Right ventricle myocardium inferior (tissue), 1 donor: Measurements from ENCODE around the gene TEX2. TPM values are rescaled to one million over a fixed set of nuclear protein-coding genes. Genes with fewer than 3 reads are reported as not detected.
"Not testable (repeated sequence)": the region's sequence is repeated elsewhere in the genome, so short reads cannot be mapped to it uniquely, and the experiment has no call there.

ENCODE experiments used
- ATAC-seq: fragments of 200-7000 bp; cut with Tn5 transposase; one replicate; pipeline ENCODE4 v1.9.1; 2020; ENCODE audit warnings: mild to moderate bottlenecking, moderate library complexity
- DNase-seq: peaks from one replicate; pipeline ENCODE4 v3.0.0; 2021; ENCODE audit errors: missing footprints
- intact Hi-C: fragments of 100-400 bp; cut with DNase I; formaldehyde crosslinking; loops from one replicate; pipeline ENCODE4 v1.11.0; 2022
- total RNA-seq: library from RNA; stranded (reverse); fragmentation: NEBNext Ultra II Directional; extraction: Animal tissue kit (Norgen Biotek cat#: 25700); gene quantifications from one replicate; pipeline ENCODE4 v1.2.1, GENCODE V29; 2021
- donor health status: DM: no; HTN: yes; CAD: no; lungs with severe emphysema.

TEX2 gene
- total RNA-seq, 1 donor from 2014 or later, result 56.1 TPM

- DNase-seq (no peak), ATAC-seq (peak; percentile 56)
- intact Hi-C loops, result no loop called here
Observed at GRCh38 chr17:64219571-64219970, 43.5 kb downstream of the TEX2 start.

- intact Hi-C loops, result no loop called here
Observed at GRCh38 chr17:64218066-64218465, 45.0 kb downstream of the TEX2 start.

DNA sequence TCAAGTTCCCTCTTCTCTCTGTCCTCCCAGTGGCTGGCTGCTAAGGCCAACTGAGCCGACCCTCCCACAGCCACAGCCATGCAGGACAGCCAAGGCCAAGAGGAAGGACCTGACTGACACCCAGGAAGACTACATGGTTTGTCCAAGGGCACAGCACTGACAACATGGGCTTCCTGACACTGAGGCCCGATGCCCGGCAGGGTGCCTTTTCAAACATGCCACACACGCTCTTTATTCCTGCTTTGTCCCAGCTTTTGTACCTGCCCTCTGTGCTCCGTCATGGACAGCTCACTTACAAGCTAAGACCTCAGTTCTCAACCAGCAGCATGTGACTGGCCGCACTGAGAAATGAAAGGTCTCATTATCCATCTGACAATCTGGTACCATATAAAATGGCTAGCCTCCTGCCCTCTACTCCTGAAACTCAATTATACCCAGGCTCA is 45.8 kb downstream of the TEX2 start:
- ATAC-seq (peak; percentile 11), DNase-seq (no peak)
- intact Hi-C loops, result no loop called here

More at GRCh38 chr17:64218066-64218465, 45.0 kb downstream of the TEX2 start:
- DNase-seq (no peak), ATAC-seq (no peak)

- no peak for DNase-seq
- peak; percentile 62 for ATAC-seq
- intact Hi-C loops, result no loop called here
Observed at GRCh38 chr17:64216338-64217248, 46.5 kb downstream of the TEX2 start.

DNA sequence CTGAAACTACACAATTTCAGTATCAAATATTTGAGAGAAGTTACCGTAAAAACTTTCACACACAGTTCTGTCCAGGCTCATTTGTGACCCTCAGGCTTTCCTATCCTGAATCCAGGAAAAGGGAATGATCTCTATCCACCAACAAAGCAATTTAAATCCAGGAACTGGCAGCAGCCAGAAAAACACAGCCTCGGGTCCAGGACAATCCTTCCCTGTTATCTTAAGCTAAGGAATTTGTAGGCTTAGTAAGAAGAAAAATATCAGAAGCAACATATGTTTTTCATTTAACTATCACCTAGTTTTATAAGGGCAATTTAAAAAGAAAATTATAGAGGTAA is 47.1 kb downstream of the TEX2 start:
- ATAC-seq, result no peak

DNA sequence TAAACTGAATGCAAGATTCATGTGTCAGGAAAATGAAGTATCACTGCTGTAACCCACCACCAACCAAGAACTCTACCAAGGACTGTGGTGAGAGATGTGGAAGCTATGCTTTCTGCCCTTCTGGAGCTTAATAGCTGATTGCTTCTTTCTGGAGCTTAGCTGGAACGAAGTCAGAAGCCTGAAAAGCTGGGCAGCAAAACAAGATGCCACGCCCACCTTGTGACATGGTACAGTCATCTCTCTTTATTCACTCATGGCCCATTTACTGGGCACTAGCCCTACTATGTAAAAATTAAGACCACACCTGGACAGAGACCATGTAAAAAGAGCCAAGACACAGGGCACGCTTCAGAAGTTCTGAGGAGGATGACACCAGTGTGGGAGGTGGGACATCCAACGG is 48.1 kb downstream of the TEX2 start:
- no peak for DNase-seq
- no peak for ATAC-seq
- intact Hi-C loops, result no loop called here

More for the DNA sequence above, 47.1 kb downstream of the TEX2 start:
- intact Hi-C loops, result no loop called here
- DNase-seq, result no peak

DNA sequence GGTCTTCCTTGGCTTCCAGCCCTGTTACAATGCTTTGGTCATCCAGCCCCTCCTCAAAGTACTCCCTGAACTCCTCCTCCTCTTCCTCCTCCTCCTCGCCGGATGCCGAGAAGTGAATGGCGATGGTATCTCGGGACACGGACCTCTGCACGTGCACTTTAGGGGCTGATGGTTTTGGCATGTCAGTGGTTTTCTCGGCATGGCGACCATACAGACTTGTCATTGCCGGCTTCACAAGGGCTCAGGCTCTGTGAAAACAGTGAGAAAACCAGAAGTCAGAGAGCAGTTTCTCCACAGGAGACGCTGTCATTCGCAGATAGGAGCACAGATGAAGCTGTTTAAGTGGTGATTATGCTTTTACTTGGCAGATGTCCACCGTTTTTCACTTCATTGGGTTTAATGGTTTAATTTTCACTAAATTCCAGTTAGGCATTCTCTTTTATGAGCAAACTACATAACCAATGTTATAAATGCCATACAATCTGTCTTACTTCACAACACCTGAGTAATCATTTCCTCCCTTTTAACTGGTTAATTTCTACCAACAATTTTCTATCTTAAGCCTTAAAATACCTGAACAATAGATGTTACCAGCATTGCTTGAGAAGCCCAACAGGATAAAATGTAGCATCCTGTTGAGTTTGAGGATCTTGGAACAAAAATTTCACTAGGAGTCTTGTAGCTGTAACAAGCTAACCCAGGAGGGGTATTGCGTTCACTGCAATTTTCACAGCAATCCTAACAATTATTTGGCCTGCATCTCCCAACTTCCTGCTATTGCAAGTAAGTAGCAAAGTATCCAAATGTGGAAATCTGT is 48.9 kb downstream of the TEX2 start:
- DNase-seq (no peak), ATAC-seq (no peak)
- intact Hi-C loops, result no loop called here

DNA sequence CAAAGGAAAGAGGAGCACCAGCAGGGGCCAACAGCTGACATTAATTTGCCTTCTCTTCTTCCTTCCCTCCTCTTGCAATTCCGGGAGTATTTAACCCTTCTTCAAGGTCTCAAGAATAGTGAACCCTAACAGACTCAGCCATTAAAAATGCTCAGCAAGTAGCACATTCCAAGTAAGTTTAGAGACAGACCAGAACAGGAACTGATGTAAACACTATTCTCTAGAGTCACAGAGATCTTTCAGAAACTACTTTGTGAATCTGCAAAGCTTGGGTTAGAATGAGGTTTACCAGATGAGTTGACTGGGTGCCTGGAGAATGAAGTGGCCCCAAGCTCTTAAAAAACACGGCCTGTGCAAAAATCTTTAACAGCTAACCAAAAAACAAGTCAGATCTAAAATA is 50.9 kb downstream of the TEX2 start:
- no peak for DNase-seq
- no peak for ATAC-seq
- intact Hi-C loops, result no loop called here

GRCh38 chr17:64209983-64210382 is 53.1 kb downstream of the TEX2 start:
- intact Hi-C loops, result loop anchor here (5.0 kb wide), 1 partner anchor 58 kb away; no protein-coding TSS in a partner anchor
- no peak for DNase-seq
- no peak for ATAC-seq

DNA sequence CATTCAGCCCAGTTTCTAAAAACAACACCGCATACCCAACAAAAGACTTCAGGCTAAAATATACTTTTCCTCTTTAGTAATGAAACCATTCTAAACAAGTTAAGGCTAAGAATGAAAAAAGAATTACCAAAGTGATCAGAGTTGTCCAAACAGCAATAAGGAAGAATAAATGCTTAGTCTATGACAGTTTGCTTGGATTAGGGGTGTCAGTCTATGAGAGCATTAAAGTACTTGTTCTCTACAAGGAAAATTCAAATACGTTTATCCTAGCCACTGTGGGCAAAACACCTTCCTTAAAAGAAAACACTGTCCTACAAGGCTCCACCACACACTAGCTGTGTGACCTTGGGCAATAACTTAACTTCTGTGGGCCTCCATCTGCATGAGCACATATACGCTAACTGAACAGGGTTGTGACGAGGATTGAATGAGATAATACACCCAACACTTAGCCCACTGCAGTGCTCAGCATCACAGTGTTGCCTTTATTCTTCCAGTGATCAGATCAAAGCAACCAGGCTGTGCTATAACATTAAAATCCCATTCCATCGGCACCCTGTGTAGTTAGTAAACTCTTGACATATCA is 53.6 kb downstream of the TEX2 start:
- ATAC-seq (no peak), DNase-seq (no peak)
- intact Hi-C loops, result loop anchor here (5.0 kb wide), 1 partner anchor 57 kb away; no protein-coding TSS in a partner anchor

DNA sequence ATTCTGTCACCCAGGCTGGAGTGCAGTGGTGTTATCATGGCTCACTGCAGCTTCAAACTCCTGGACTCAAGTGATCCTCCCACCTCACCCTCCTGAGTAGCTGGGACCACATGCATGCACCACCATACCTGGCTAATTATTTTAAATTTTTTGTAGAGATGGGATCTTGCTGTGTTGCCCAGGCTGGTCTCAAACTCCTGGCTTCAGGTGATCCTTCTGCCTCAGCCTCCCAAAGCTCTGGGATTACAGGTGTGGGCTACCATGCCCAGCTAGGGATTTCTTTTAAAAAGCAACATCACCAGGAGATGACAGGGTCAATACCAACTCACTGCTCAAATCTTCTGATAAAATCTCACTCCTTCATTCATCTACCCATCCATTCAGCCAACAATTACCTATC is 54.4 kb downstream of the TEX2 start:
- not testable (repeated sequence) for DNase-seq, ATAC-seq
- intact Hi-C loops, result loop anchor here (5.0 kb wide), 1 partner anchor 56 kb away; no protein-coding TSS in a partner anchor

GRCh38 chr17:64205804-64206203 is 57.3 kb downstream of the TEX2 start:
- no peak for DNase-seq
- no peak for ATAC-seq
- intact Hi-C loops, result loop anchor here (5.0 kb wide), 1 partner anchor 54 kb away; no protein-coding TSS in a partner anchor

GRCh38 chr17:64203630-64204029 is 59.4 kb downstream of the TEX2 start:
- no peak for DNase-seq
- ATAC-seq, result no peak
- intact Hi-C loops, result no loop called here

DNA sequence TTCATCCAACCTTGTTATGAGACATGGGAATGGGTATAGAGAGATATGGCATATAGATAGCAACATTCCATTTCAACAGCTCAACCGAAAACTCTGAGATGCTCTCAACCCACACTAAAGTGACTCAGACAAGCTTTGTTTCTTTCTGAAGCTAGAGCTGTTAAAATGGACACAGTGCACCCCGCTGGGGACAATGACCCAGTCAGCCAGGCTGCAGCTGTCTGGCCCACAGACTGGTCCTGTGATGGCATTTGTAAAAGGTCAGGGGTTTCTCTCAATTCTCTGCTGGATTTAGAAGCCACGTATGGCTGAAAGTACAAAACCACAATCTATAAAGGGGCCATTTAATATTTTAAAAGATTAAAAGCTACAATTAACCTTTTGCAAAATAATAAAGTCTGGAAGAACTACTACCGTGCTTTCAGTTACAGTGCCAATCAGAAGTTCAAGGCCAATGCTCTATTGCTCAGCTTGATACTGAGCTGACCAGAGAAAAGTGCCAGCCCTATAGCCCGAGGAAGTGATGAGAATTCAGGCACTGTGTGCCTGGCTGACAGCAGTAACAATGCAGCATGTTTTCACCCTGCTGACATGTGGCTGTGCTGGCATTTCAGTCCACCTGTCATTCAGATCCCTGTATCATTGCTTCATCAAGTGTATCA is 60.2 kb downstream of the TEX2 start:
- DNase-seq (no peak), ATAC-seq (peak; percentile 64)
- intact Hi-C loops, result no loop called here

DNA sequence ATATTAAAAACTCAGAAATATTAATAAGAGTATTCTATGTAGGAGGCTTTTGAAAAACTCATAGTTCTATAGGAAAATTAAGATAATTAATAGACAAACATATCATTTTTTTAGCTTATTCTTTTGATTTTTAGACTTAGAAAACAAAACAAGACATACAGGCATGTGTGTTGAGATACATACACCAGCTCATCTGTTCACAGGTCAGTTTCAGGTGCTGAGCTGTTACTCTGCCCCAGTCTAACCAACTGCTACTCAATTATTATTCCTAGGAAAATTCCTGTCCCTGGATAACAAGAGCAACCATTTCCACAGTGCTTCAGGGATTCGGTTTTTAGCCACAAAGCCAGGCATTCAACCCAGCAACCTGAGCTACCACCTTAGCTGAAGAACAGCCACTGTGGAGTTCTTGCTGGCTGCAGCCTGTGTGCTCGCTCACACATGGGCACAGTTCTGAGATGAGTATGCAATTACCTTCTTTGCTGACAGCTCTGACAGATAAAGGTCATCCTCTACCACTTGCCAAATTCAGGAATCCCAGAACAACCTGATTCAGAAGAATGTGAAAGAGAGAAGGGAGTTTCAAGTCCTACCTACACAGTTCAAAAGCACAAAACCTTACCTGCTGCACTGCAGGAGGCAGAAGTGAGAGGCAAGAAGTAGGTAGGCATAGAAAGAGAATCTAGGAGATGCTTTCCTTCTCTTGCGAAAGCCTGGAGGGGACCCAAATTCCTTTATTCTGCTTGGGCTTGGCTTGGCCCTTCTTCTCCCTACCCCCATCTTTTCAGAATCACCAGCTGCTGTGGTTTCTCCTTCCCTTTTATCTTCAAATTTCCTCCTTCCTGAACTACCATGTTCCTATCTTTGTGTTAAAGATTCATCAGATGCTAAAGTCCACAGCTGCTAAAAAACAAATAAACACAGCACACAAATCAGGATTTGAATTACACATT is 62.7 kb downstream of the TEX2 start:
- DNase-seq (no peak), ATAC-seq (peak; percentile 42)
- intact Hi-C loops, result no loop called here

DNA sequence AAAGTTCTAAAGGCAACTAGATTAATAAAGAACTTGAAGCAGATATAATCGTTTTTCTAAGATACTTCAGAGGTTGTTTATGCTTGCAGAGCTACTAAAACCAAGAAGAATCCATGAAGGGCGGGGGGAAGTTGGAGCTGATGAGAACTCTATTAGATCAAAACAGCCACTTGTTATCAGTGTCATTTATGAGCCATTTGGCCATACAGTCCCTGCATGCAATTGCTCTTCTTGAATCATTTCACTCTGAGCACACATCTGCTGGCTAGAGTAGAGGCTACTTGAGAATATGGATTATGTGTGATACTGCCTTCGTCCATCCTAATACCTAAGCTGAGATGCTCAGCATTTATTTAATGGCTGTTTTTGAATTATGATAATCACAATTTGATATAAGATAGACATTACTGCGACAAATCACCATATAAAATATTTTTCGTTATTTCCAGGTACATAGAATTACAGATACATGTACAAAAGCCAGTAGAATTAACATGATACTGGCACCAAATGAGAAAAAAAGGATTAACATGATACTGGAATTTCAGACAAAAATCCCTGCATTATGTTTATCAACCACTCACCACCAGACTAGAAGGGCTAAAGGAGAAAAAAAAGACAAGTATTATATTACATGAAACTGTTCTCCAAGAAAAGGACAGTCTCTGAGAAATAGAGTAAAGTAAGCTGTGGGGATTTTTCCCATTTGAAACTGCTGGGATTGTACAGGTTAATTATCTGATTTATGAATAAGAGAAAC is 64.5 kb downstream of the TEX2 start:
- DNase-seq (no peak), ATAC-seq (no peak)
- intact Hi-C loops, result no loop called here

DNA sequence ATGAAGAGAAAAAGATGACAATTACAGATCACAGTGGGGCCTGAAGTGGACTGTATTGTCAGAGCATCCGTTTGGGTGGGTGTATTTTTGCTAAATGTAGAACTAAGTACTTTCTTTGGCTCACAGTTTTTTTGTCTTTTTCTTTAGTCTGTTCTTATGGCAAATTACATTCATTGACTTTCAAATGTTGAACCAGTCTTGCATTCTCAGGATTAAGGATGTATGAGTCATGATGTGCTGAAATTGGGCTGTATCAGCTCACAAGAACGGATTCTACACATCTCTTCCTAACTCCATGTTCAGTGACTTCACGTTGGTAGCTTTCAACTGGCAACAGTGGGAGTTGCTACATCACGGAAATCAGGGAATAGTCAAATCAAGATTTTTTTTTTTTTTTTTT is 66.5 kb downstream of the TEX2 start:
- DNase-seq (no peak), ATAC-seq (no peak)
- intact Hi-C loops, result no loop called here
